HepG2 (cell line): ENCODE data around the gene MYO7A. TPM values are rescaled to one million over a fixed set of nuclear protein-coding genes. Genes with fewer than 3 reads are reported as not detected.

Experiments used
- ATAC-seq: fragments of 200-7000 bp; cut with Tn5 transposase; 3 replicates; pipeline ENCODE4 v1.9.1; 2020; ENCODE audit warnings: mild to moderate bottlenecking, moderate library complexity
- BruUV-seq: library from RNA; stranded (reverse); fragments of 400-500 nt; replicated peaks from 2 replicates; lab custom pipeline; 2021; lab: Mats Ljungman, UMichigan
- CTCF ChIA-PET: fragments of 300-600 bp; formaldehyde crosslinking; extraction: SDS; loops from one replicate; lab custom pipeline; 2021; ENCODE audit warnings: low total read pairs, inconsistent platforms, low intra/inter-chr PET ratio; lab: Yijun Ruan, JAX
- POLR2A ChIA-PET: fragments of 350-600 bp; sonication (Branson Sonifier 250); formaldehyde crosslinking; loops from one replicate; lab custom pipeline; 2020; ENCODE audit warnings: antibody characterized with exemption, inconsistent platforms; lab: Yijun Ruan, JAX
- DNase-seq: peaks from one replicate; pipeline ENCODE4 v3.0.0-alpha.2; 2015; ENCODE audit warnings: low spot score
- FAIRE-seq: peaks from 3 replicates; lab custom pipeline; 2011; peaks lifted over from hg19 to GRCh38; lab: Jason Lieb, UNC
- H2AFZ ChIP-seq: one replicate; pipeline ENCODE4 v1.6.1; 2011; ENCODE audit warnings: low read length, inconsistent platforms
- H3K27ac ChIP-seq: fragments of 300-600 bp; 3 replicates; pipeline ENCODE4 v1.8.0; 2011; ENCODE audit warnings: mixed run types, mild to moderate bottlenecking, mixed read lengths, low read length, inconsistent platforms; ENCODE audit not compliant: insufficient read depth; ENCODE audit errors: extremely low read length
- H3K27me3 ChIP-seq, 2 experiments: fragments of 200-600 bp in 1 of 2; 2 replicates in 1 of 2; 3 replicates in 1 of 2; pipeline versions ENCODE4 v1.6.0 to v1.8.0; 2011; ENCODE audit warnings: low read length in 2 of 2, mild to moderate bottlenecking in 2 of 2, moderate library complexity in 2 of 2, inconsistent platforms in 1 of 2; ENCODE audit not compliant: insufficient read depth in 2 of 2, control insufficient read depth in 1 of 2
- H3K36me3 ChIP-seq, 2 experiments: fragments of 200-600 bp in 1 of 2; replicated peaks in 1 of 2; 2 replicates in 1 of 2; 3 replicates in 1 of 2; pipeline versions ENCODE4 v1.5.1 to v1.8.0; 2011; ENCODE audit warnings: low read length in 2 of 2, inconsistent platforms in 1 of 2; ENCODE audit not compliant: insufficient read depth in 2 of 2, control insufficient read depth in 1 of 2
- H3K4me1 ChIP-seq: 2 replicates; pipeline ENCODE4 v1.5.1; 2012; ENCODE audit warnings: low read length, inconsistent platforms; ENCODE audit not compliant: insufficient read depth
- H3K4me2 ChIP-seq: 2 replicates; pipeline ENCODE4 v1.6.0; 2011; ENCODE audit warnings: low read depth, low read length, inconsistent platforms
- H3K4me3 ChIP-seq, 3 experiments: fragments of 200-600 bp in 1 of 3; sonication (generic), shearing (Covaris generic) in 1 of 3; replicated peaks in 1 of 3; 2 replicates each; pipeline ENCODE4 v1.5.1; 2011 to 2016; ENCODE audit warnings: low read length in 3 of 3, inconsistent platforms in 2 of 3, low read depth in 2 of 3, mild to moderate bottlenecking in 2 of 3, control low read depth in 1 of 3, mixed read lengths in 1 of 3; ENCODE audit not compliant: insufficient read depth in 1 of 3
- H3K79me2 ChIP-seq: one replicate; pipeline ENCODE4 v1.6.1; 2011; ENCODE audit warnings: low read length, inconsistent platforms; ENCODE audit not compliant: insufficient read depth
- H3K9ac ChIP-seq: 2 replicates; pipeline ENCODE4 v1.6.0; 2011; ENCODE audit warnings: mild to moderate bottlenecking, low read depth, low read length, inconsistent platforms; ENCODE audit not compliant: insufficient read depth
- H3K9me3 ChIP-seq: 2 replicates; pipeline ENCODE4 v1.5.1; 2012; ENCODE audit warnings: mild to moderate bottlenecking, low read length
- H4K20me1 ChIP-seq: 2 replicates; pipeline ENCODE4 v1.6.0; 2011; ENCODE audit warnings: inconsistent platforms, mild to moderate bottlenecking, low read length, moderate library complexity; ENCODE audit not compliant: insufficient read depth
- CREM ChIP-seq, 2 experiments: sonication (generic) in 1 of 2; formaldehyde crosslinking in 1 of 2; IDR thresholded peaks; 2 replicates each; pipeline versions ENCODE4 v1.4.0 to v1.6.1; 2016 to 2020; ENCODE audit warnings: antibody characterized with exemption in 1 of 2, mild to moderate bottlenecking in 1 of 2, missing genetic modification reagents in 1 of 2
- HMG20A ChIP-seq: IDR thresholded peaks from 2 replicates; pipeline ENCODE4 v1.6.1; 2016; ENCODE audit warnings: borderline replicate concordance
- IKZF4 ChIP-seq: sonication (generic); formaldehyde crosslinking; IDR thresholded peaks from 2 replicates; pipeline ENCODE4 v1.5.1; 2020; ENCODE audit warnings: borderline replicate concordance, mild to moderate bottlenecking, low read depth, missing genetic modification reagents; ENCODE audit errors: not compliant biosample characterization
- NBN ChIP-seq: fragments of 450-650 bp; conservative IDR thresholded peaks from 2 replicates; pipeline ENCODE4 v1.6.1; 2017
- PLRG1 ChIP-seq: fragments of 450-650 bp; conservative IDR thresholded peaks from 2 replicates; pipeline ENCODE4 v1.6.1; 2016
- WGBS: methylation state at CpG from one replicate; pipeline ENCODE4 v1.1.6; 2017; ENCODE audit warnings: low lambda C conversion rate; 5-methylcytosine and 5-hydroxymethylcytosine counted together
- in situ Hi-C: cut with HindIII; loops from 2 replicates; pipeline ENCODE4 v1.10.0; 2017; ENCODE audit warnings: low pct_unique_long_range_greater_than_20kb; ENCODE audit not compliant: extremely low pct_ligation_motif_present
- intact Hi-C: fragments of 100-400 bp; cut with micrococcal nuclease; formaldehyde crosslinking; loops from one replicate; pipeline ENCODE4 v1.10.0; 2022; ENCODE audit not compliant: unreplicated experiment
- polyA plus RNA-seq, 8 experiments: library from polyadenylated mRNA; depleted of rRNA in 3 of 8; stranded (reverse) in 7 of 8; unstranded in 1 of 8; fragments of >200 nt; fragmentation: Illumina TruSeq in 4 of 8; extraction: Trizol in 4 of 8; gene quantifications; 2 replicates each; pipeline versions ENCODE4 v1.2.1 to v1.2.3, GENCODE V29; 2011 to 2016; ENCODE audit warnings: low read depth in 4 of 8, missing spikeins in 1 of 8, mixed read lengths in 1 of 8; ENCODE audit not compliant: insufficient read depth in 1 of 8
- total RNA-seq, 5 experiments: library from RNA; depleted of rRNA; stranded (reverse); fragments of >200 nt; fragmentation: Illumina TruSeq; extraction: Trizol; gene quantifications; 2 replicates each; pipeline ENCODE4 v1.2.3, GENCODE V29; 2016; ENCODE audit warnings: low read depth in 1 of 5
- TF ChIP-seq, protein P1 (sequence below): IDR thresholded peaks from 2 replicates; pipeline ENCODE4 v1.6.1; 2016; ENCODE audit warnings: missing compliant biosample characterization, missing genetic modification reagents, borderline replicate concordance
- TF ChIP-seq, protein P2 (sequence below): fragments of 450-650 bp; IDR thresholded peaks from 2 replicates; pipeline ENCODE4 v1.6.1; 2016
- TF ChIP-seq, protein P3 (sequence below): sonication (generic); formaldehyde crosslinking; IDR thresholded peaks from 2 replicates; pipeline ENCODE4 v1.8.0; 2022; ENCODE audit warnings: mild to moderate bottlenecking, missing genetic modification reagents; ENCODE audit not compliant: insufficient replicate concordance
- TF ChIP-seq, protein P4 (sequence below): sonication (generic); formaldehyde crosslinking; IDR thresholded peaks from 2 replicates; pipeline ENCODE4 v1.4.0; 2020; ENCODE audit warnings: mild to moderate bottlenecking, low read depth, missing genetic modification reagents
- TF ChIP-seq, protein P5 (sequence below): sonication (generic); formaldehyde crosslinking; IDR thresholded peaks from 2 replicates; pipeline ENCODE4 v1.4.0; 2020; ENCODE audit warnings: missing genetic modification reagents
- TF ChIP-seq, protein P6 (sequence below): sonication (generic); formaldehyde crosslinking; IDR thresholded peaks from 2 replicates; pipeline ENCODE4 v1.5.0; 2020; ENCODE audit warnings: missing genetic modification reagents

The MYO7A gene
- total and polyA plus RNA-seq, 2 of the 13 experiments (the other 11 are each of a cell fraction or from before 2014, with no cell fraction given) = 7.5 to 10.0 TPM

DNA sequence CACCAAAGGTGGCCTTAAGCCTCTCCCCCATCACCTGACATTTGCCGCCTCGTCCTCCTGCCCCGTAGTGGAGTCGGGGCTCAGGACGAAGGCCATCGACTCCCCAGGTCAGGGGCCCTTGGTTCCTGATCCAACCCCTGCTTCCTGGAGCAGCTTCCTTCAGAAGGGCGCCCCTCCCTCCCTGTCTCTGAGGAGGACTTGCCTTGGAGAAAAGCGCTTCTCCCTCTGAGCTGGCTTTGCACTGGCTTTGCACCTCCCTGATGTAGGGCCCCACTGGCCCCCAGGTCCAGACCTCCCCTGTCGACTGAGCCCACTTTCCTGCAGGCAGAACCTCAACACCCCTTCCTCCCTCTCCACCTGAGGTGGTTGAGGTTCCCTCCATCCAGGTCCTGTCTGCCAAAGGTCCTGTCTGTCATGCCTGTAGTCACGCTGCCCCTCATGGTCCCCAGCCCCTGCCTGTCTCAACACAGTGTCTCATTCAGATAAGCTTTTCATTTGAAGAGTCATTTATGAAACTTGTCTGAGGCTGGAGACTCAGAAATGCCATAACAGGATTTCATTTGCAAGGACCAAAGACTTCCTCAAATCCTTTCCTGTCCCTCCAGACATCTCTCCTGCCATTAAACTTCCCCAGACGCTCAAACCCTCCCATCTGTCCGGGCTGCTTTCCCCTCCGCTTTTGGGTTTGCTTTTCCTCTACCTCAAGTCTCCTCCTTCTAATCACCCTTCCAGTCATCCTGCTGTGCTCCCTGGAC lies 78.4 kb downstream of the MYO7A start:
- in situ Hi-C loops (no loop called here), intact Hi-C loops (no loop called here)
- H3K9ac ChIP-seq = no peak overlapping the region
- DNase-seq (no peak), FAIRE-seq (no peak), ATAC-seq (no peak)
- no peaks in the 10 kb centered on the region for H3K9me3 ChIP-seq
- no TSS peak for BruUV-seq
- H2AFZ ChIP-seq = no peak overlapping the region
- WGBS = 84% methylated on average over 12 of the region's 13 CpGs
- H3K27me3 ChIP-seq = no peaks in the 10 kb centered on the region
- H3K4me1 ChIP-seq = 0 out of 2 replicates have a peak, but pooled peaks cover 3% of the 10 kb centered on the region
- H3K79me2 ChIP-seq = no peaks in the 10 kb centered on the region
- H3K36me3 ChIP-seq = no peaks in the 10 kb centered on the region
- CTCF ChIA-PET = no interaction called here
- no peak overlapping the region for H3K4me3 ChIP-seq
- H3K27ac ChIP-seq = no peak overlapping the region
- H3K4me2 ChIP-seq = no peak overlapping the region
- no peaks in the 10 kb centered on the region for H4K20me1 ChIP-seq
- POLR2A ChIA-PET = interaction anchor here (0.6 kb wide), 1 partner anchor 67 kb away, joined by 3 read pairs; no protein-coding TSS in a partner anchor
- TF ChIP-seq CREM (IDR thresholded peaks at IDR 0.05) = no peak
- TF ChIP-seq CREM (CRISPR knock-in tag; IDR thresholded peaks at IDR 0.05) = no peak
- TF ChIP-seq, protein P1, sequence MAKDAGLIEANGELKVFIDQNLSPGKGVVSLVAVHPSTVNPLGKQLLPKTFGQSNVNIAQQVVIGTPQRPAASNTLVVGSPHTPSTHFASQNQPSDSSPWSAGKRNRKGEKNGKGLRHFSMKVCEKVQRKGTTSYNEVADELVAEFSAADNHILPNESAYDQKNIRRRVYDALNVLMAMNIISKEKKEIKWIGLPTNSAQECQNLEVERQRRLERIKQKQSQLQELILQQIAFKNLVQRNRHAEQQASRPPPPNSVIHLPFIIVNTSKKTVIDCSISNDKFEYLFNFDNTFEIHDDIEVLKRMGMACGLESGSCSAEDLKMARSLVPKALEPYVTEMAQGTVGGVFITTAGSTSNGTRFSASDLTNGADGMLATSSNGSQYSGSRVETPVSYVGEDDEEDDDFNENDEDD (CRISPR knock-in tag) = no peak
- TF ChIP-seq, protein P2, sequence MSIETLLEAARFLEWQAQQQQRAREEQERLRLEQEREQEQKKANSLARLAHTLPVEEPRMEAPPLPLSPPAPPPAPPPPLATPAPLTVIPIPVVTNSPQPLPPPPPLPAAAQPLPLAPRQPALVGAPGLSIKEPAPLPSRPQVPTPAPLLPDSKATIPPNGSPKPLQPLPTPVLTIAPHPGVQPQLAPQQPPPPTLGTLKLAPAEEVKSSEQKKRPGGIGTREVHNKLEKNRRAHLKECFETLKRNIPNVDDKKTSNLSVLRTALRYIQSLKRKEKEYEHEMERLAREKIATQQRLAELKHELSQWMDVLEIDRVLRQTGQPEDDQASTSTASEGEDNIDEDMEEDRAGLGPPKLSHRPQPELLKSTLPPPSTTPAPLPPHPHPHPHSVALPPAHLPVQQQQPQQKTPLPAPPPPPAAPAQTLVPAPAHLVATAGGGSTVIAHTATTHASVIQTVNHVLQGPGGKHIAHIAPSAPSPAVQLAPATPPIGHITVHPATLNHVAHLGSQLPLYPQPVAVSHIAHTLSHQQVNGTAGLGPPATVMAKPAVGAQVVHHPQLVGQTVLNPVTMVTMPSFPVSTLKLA = no peak
- TF ChIP-seq PLRG1 = no peak
- TF ChIP-seq, protein P3, sequence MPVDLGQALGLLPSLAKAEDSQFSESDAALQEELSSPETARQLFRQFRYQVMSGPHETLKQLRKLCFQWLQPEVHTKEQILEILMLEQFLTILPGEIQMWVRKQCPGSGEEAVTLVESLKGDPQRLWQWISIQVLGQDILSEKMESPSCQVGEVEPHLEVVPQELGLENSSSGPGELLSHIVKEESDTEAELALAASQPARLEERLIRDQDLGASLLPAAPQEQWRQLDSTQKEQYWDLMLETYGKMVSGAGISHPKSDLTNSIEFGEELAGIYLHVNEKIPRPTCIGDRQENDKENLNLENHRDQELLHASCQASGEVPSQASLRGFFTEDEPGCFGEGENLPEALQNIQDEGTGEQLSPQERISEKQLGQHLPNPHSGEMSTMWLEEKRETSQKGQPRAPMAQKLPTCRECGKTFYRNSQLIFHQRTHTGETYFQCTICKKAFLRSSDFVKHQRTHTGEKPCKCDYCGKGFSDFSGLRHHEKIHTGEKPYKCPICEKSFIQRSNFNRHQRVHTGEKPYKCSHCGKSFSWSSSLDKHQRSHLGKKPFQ (CRISPR knock-in tag) = no peak
- no peak for TF ChIP-seq IKZF4 (CRISPR knock-in tag)
- TF ChIP-seq HMG20A (CRISPR knock-in tag) = no peak
- TF ChIP-seq, protein P4, sequence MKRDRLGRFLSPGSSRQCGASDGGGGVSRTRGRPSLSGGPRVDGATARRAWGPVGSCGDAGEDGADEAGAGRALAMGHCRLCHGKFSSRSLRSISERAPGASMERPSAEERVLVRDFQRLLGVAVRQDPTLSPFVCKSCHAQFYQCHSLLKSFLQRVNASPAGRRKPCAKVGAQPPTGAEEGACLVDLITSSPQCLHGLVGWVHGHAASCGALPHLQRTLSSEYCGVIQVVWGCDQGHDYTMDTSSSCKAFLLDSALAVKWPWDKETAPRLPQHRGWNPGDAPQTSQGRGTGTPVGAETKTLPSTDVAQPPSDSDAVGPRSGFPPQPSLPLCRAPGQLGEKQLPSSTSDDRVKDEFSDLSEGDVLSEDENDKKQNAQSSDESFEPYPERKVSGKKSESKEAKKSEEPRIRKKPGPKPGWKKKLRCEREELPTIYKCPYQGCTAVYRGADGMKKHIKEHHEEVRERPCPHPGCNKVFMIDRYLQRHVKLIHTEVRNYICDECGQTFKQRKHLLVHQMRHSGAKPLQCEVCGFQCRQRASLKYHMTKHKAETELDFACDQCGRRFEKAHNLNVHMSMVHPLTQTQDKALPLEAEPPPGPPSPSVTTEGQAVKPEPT = no peak
- TF ChIP-seq, protein P5, sequence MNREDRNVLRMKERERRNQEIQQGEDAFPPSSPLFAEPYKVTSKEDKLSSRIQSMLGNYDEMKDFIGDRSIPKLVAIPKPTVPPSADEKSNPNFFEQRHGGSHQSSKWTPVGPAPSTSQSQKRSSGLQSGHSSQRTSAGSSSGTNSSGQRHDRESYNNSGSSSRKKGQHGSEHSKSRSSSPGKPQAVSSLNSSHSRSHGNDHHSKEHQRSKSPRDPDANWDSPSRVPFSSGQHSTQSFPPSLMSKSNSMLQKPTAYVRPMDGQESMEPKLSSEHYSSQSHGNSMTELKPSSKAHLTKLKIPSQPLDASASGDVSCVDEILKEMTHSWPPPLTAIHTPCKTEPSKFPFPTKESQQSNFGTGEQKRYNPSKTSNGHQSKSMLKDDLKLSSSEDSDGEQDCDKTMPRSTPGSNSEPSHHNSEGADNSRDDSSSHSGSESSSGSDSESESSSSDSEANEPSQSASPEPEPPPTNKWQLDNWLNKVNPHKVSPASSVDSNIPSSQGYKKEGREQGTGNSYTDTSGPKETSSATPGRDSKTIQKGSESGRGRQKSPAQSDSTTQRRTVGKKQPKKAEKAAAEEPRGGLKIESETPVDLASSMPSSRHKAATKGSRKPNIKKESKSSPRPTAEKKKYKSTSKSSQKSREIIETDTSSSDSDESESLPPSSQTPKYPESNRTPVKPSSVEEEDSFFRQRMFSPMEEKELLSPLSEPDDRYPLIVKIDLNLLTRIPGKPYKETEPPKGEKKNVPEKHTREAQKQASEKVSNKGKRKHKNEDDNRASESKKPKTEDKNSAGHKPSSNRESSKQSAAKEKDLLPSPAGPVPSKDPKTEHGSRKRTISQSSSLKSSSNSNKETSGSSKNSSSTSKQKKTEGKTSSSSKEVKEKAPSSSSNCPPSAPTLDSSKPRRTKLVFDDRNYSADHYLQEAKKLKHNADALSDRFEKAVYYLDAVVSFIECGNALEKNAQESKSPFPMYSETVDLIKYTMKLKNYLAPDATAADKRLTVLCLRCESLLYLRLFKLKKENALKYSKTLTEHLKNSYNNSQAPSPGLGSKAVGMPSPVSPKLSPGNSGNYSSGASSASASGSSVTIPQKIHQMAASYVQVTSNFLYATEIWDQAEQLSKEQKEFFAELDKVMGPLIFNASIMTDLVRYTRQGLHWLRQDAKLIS = no peak
- TF ChIP-seq, protein P6, sequence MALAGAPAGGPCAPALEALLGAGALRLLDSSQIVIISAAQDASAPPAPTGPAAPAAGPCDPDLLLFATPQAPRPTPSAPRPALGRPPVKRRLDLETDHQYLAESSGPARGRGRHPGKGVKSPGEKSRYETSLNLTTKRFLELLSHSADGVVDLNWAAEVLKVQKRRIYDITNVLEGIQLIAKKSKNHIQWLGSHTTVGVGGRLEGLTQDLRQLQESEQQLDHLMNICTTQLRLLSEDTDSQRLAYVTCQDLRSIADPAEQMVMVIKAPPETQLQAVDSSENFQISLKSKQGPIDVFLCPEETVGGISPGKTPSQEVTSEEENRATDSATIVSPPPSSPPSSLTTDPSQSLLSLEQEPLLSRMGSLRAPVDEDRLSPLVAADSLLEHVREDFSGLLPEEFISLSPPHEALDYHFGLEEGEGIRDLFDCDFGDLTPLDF (CRISPR knock-in tag) = no peak
- no peak for TF ChIP-seq NBN
